Measurements from ENCODE around the gene SFT2D1. TPM values are rescaled to one million over a fixed set of nuclear protein-coding genes. Genes with fewer than 3 reads are reported as not detected.

SFT2D1 gene
- total RNA-seq, 1 donor from 2014 or later, result 29.1 TPM

GRCh38 chr6:166381381-166381732, 39.0 kb upstream of the SFT2D1 start:
- Mint-ChIP-seq H3K9me3 (ENCODE audit: unreplicated experiment) (no peaks in the 10 kb centered on the region), H3K27me3 (ENCODE audit: unreplicated experiment) (no peaks in the 10 kb centered on the region), H3K4me1 (ENCODE audit: unreplicated experiment) (peaks cover 10% of the 10 kb centered on the region), H3K36me3 (ENCODE audit: low read depth, unreplicated experiment) (no peaks in the 10 kb centered on the region), H3K27ac (ENCODE audit: unreplicated experiment) (peak overlapping the region; percentile 9), H3K4me3 (ENCODE audit: unreplicated experiment) (peak overlapping the region; percentile 94)
- no peak for DNase-seq (ENCODE audit: low spot score)
- no peak for TF ChIP-seq CTCF (IDR thresholded peaks at IDR 0.05; ENCODE audit: unreplicated experiment)

- no peak overlapping the region for H3K4me3 Mint-ChIP-seq (ENCODE audit: unreplicated experiment)
- no peaks in the 10 kb centered on the region for H3K9me3 Mint-ChIP-seq (ENCODE audit: unreplicated experiment)
- no peak for DNase-seq (ENCODE audit: low spot score)
These were observed 37.5 kb upstream of the SFT2D1 start for GRCh38 chr6:166379800-166380199.

GRCh38 chr6:166379103-166379586, 36.8 kb upstream of the SFT2D1 start:
- DNase-seq (ENCODE audit: low spot score), result no peak
- H3K9me3 Mint-ChIP-seq (ENCODE audit: unreplicated experiment), result no peaks in the 10 kb centered on the region
- no peak overlapping the region for H3K4me3 Mint-ChIP-seq (ENCODE audit: unreplicated experiment)
- no peak for TF ChIP-seq CTCF (IDR thresholded peaks at IDR 0.05; ENCODE audit: unreplicated experiment)
- H3K27me3 Mint-ChIP-seq (ENCODE audit: unreplicated experiment), result no peaks in the 10 kb centered on the region
- no peak overlapping the region for H3K27ac Mint-ChIP-seq (ENCODE audit: unreplicated experiment)
- H3K36me3 Mint-ChIP-seq (ENCODE audit: low read depth, unreplicated experiment), result no peaks in the 10 kb centered on the region
- peaks cover 10% of the 10 kb centered on the region for H3K4me1 Mint-ChIP-seq (ENCODE audit: unreplicated experiment)

More at GRCh38 chr6:166379800-166380199, 37.5 kb upstream of the SFT2D1 start:
- peaks cover 10% of the 10 kb centered on the region for H3K4me1 Mint-ChIP-seq (ENCODE audit: unreplicated experiment)
- H3K27me3 Mint-ChIP-seq (ENCODE audit: unreplicated experiment), result no peaks in the 10 kb centered on the region
- TF ChIP-seq CTCF (IDR thresholded peaks at IDR 0.05; ENCODE audit: unreplicated experiment), result no peak
- no peak overlapping the region for H3K27ac Mint-ChIP-seq (ENCODE audit: unreplicated experiment)
- no peaks in the 10 kb centered on the region for H3K36me3 Mint-ChIP-seq (ENCODE audit: low read depth, unreplicated experiment)

- H3K36me3 Mint-ChIP-seq (ENCODE audit: low read depth, unreplicated experiment), result no peaks in the 10 kb centered on the region
- H3K27ac Mint-ChIP-seq (ENCODE audit: unreplicated experiment), result no peak overlapping the region
- H3K9me3 Mint-ChIP-seq (ENCODE audit: unreplicated experiment), result no peaks in the 10 kb centered on the region
- H3K4me3 Mint-ChIP-seq (ENCODE audit: unreplicated experiment), result no peak overlapping the region
- no peak for DNase-seq (ENCODE audit: low spot score)
- H3K4me1 Mint-ChIP-seq (ENCODE audit: unreplicated experiment), result peaks cover 10% of the 10 kb centered on the region
- no peaks in the 10 kb centered on the region for H3K27me3 Mint-ChIP-seq (ENCODE audit: unreplicated experiment)
- TF ChIP-seq CTCF (IDR thresholded peaks at IDR 0.05; ENCODE audit: unreplicated experiment), result no peak
These were observed 35.4 kb upstream of the SFT2D1 start for GRCh38 chr6:166377721-166378120.

GRCh38 chr6:166375013-166375412, 32.7 kb upstream of the SFT2D1 start:
- H3K27ac Mint-ChIP-seq (ENCODE audit: unreplicated experiment), result no peak overlapping the region
- no peak for TF ChIP-seq CTCF (IDR thresholded peaks at IDR 0.05; ENCODE audit: unreplicated experiment)
- H3K4me3 Mint-ChIP-seq (ENCODE audit: unreplicated experiment), result no peak overlapping the region
- H3K36me3 Mint-ChIP-seq (ENCODE audit: low read depth, unreplicated experiment), result no peaks in the 10 kb centered on the region
- H3K9me3 Mint-ChIP-seq (ENCODE audit: unreplicated experiment), result no peaks in the 10 kb centered on the region
- H3K27me3 Mint-ChIP-seq (ENCODE audit: unreplicated experiment), result no peaks in the 10 kb centered on the region
- peaks cover 5% of the 10 kb centered on the region for H3K4me1 Mint-ChIP-seq (ENCODE audit: unreplicated experiment)
- no peak for DNase-seq (ENCODE audit: low spot score)
